Measurements from ENCODE around the gene CCDC73. TPM values are rescaled to one million over a fixed set of nuclear protein-coding genes. Genes with fewer than 3 reads are reported as not detected.

CCDC73 gene
- total and polyA plus RNA-seq, 2 donors (not counting 1 experiment from before 2014, with no cell fraction given) = 0.05 TPM; not detected in 1

GRCh38 chr11:32701616-32702015 is 92.8 kb downstream of the CCDC73 start:
- no peak overlapping the region for H3K9ac ChIP-seq (ENCODE audit: low read length)
- Mint-ChIP-seq H3K4me3 (no peak overlapping the region), H3K27me3 (peaks cover 2% of the 10 kb centered on the region), H3K4me1 (no peaks in the 10 kb centered on the region), H3K9me3 (ENCODE audit: insufficient read depth) (peaks cover 2% of the 10 kb centered on the region), H3K27ac (no peak overlapping the region)
- intact Hi-C loops (cut with micrococcal nuclease) = no loop called here
- no peak overlapping the region for H3K27ac ChIP-seq (ENCODE audit: low read length in 2 of 2)
- H3K36me3 ChIP-seq (replicated peaks in 1 of 2; ENCODE audit: control extremely low read depth in 1 of 2, control insufficient read depth in 1 of 2, extremely low read depth in 1 of 2, insufficient read depth in 2 of 2, low read length in 1 of 2) = no peaks in the 10 kb centered on the region
- H3K79me2 ChIP-seq (ENCODE audit: control insufficient read depth, insufficient read depth, low read length) = no peaks in the 10 kb centered on the region
- TF ChIP-seq CTCF (IDR thresholded peaks at IDR 0.05) = no peak
- no peak for TF ChIP-seq EZH2 (IDR thresholded peaks at IDR 0.05; ENCODE audit: borderline replicate concordance, insufficient read depth, low read depth, low read length, poor library complexity, severe bottlenecking)
- peaks cover 0 to 2% (median 0%) of the 10 kb centered on the region in 4 experiments for H3K27me3 ChIP-seq (replicated peaks in 1 of 4; ENCODE audit: control extremely low read depth in 1 of 4, control insufficient read depth in 3 of 4, insufficient read depth in 4 of 4, low read length in 3 of 4)
- no peak overlapping the region for H3K4me3 ChIP-seq (ENCODE audit: control extremely low read depth in 1 of 5, extremely low read depth in 1 of 5, insufficient read depth in 1 of 5, low read depth in 2 of 5, low read length in 4 of 5)
- no peaks in the 10 kb centered on the region for H4K20me1 ChIP-seq (ENCODE audit: control insufficient read depth, insufficient read depth, low read length, poor library complexity, severe bottlenecking)
- H3K9me3 ChIP-seq (ENCODE audit: control extremely low read depth in 1 of 3, control insufficient read depth in 2 of 3, insufficient read depth in 1 of 3, low read length in 2 of 3) = peaks cover 0 to 18% (median 3%) of the 10 kb centered on the region in 3 donors
- CTCF ChIA-PET = no interaction called here
- DNase-seq = no peak
- no peak overlapping the region for H3K4me2 ChIP-seq (replicated peaks; ENCODE audit: low read depth, low read length, poor library complexity, severe bottlenecking)
- WGBS (ENCODE audit: insufficient coverage) = no CpG with 5 or more reads among the region's 1 CpG
- POLR2A ChIA-PET = no interaction called here
- no peaks in the 10 kb centered on the region for H3K4me1 ChIP-seq (ENCODE audit: control insufficient read depth in 2 of 2, insufficient read depth in 2 of 2, low read length in 2 of 2)
- no peak for ATAC-seq (ENCODE audit: low read depth)
- H2AFZ ChIP-seq (ENCODE audit: insufficient read depth, low read depth, low read length, poor library complexity, severe bottlenecking) = no peak overlapping the region

- no peak overlapping the region for H3K4me3 Mint-ChIP-seq
- CTCF ChIA-PET = no interaction called here
- Histone ChIP-seq H3K4me3 (ENCODE audit: control extremely low read depth in 1 of 5, extremely low read depth in 1 of 5, insufficient read depth in 1 of 5, low read depth in 2 of 5, low read length in 4 of 5) (no peak overlapping the region), H4K20me1 (ENCODE audit: control insufficient read depth, insufficient read depth, low read length, poor library complexity, severe bottlenecking) (no peaks in the 10 kb centered on the region), H3K79me2 (ENCODE audit: control insufficient read depth, insufficient read depth, low read length) (no peaks in the 10 kb centered on the region), H3K4me2 (replicated peaks; ENCODE audit: low read depth, low read length, poor library complexity, severe bottlenecking) (no peak overlapping the region), H2AFZ (ENCODE audit: insufficient read depth, low read depth, low read length, poor library complexity, severe bottlenecking) (no peak overlapping the region), H3K27ac (ENCODE audit: low read length in 2 of 2) (no peak overlapping the region), H3K4me1 (ENCODE audit: control insufficient read depth in 2 of 2, insufficient read depth in 2 of 2, low read length in 2 of 2) (no peaks in the 10 kb centered on the region), H3K9ac (ENCODE audit: low read length) (no peak overlapping the region), H3K9me3 (ENCODE audit: control extremely low read depth in 1 of 3, control insufficient read depth in 2 of 3, insufficient read depth in 1 of 3, low read length in 2 of 3) (no peaks in the 10 kb centered on the region), H3K36me3 (replicated peaks in 1 of 2; ENCODE audit: control extremely low read depth in 1 of 2, control insufficient read depth in 1 of 2, extremely low read depth in 1 of 2, insufficient read depth in 2 of 2, low read length in 1 of 2) (no peaks in the 10 kb centered on the region), H3K27me3 (replicated peaks in 1 of 4; ENCODE audit: control extremely low read depth in 1 of 4, control insufficient read depth in 3 of 4, insufficient read depth in 4 of 4, low read length in 3 of 4) (no peaks in the 10 kb centered on the region)
- no peak for DNase-seq
- no peak overlapping the region for H3K27ac Mint-ChIP-seq
- H3K4me1 Mint-ChIP-seq = no peaks in the 10 kb centered on the region
- no peak for ATAC-seq (ENCODE audit: low read depth)
- peaks cover 2% of the 10 kb centered on the region for H3K27me3 Mint-ChIP-seq
- POLR2A ChIA-PET = no interaction called here
- WGBS (ENCODE audit: insufficient coverage) = no CpG with 5 or more reads among the region's 2 CpGs
- no peaks in the 10 kb centered on the region for H3K9me3 Mint-ChIP-seq (ENCODE audit: insufficient read depth)
- intact Hi-C loops (cut with micrococcal nuclease) = no loop called here
- TF ChIP-seq CTCF (IDR thresholded peaks at IDR 0.05) = no peak
Measured at GRCh38 chr11:32698579-32698978, 95.9 kb downstream of the CCDC73 start.

Data from B cell (primary cell).